Activated naive CD8-positive, alpha-beta T cell treated with anti-CD3 and anti-CD28 coated beads, Interleukin-2, amount 10 ng/mL, durations not matched to agents 7 days and 5 days (primary cell): ENCODE results near the gene PPP2R5D. TPM values are rescaled to one million over a fixed set of nuclear protein-coding genes. Genes with fewer than 3 reads are reported as not detected.
"Not testable (repeated sequence)": the region's sequence is repeated elsewhere in the genome, so short reads cannot be mapped to it uniquely, and the experiment has no call there.

ENCODE experiments used
- ATAC-seq: fragments of 150-1000 bp; cut with Tn5 transposase; one replicate; pipeline ENCODE4 v1.10.0; 2021; ENCODE audit warnings: low read depth, moderate library complexity
- POLR2A ChIA-PET: fragments of 350-600 bp; sonication (Branson Sonifier 250); formaldehyde crosslinking; loops from one replicate; lab custom pipeline; 2021; ENCODE audit warnings: antibody characterized with exemption; lab: Charles Lee
- DNase-seq: peaks from one replicate; pipeline ENCODE4 v3.0.0; 2021
- H3K27ac Mint-ChIP-seq: one replicate; pipeline ENCODE4 v1.8.0; 2022; ENCODE audit warnings: mild to moderate bottlenecking, mixed read lengths
- H3K27me3 Mint-ChIP-seq: one replicate; pipeline ENCODE4 v1.8.0; 2022; ENCODE audit warnings: mild to moderate bottlenecking, moderate library complexity, mixed read lengths
- H3K36me3 Mint-ChIP-seq: one replicate; pipeline ENCODE4 v1.8.0; 2021; ENCODE audit warnings: mild to moderate bottlenecking, mixed read lengths
- H3K4me1 Mint-ChIP-seq: one replicate; pipeline ENCODE4 v1.8.0; 2021; ENCODE audit warnings: mixed read lengths
- H3K4me3 Mint-ChIP-seq: one replicate; pipeline ENCODE4 v1.8.0; 2022; ENCODE audit warnings: mild to moderate bottlenecking, moderate library complexity, mixed read lengths
- H3K9me3 Mint-ChIP-seq: one replicate; pipeline ENCODE4 v1.8.0; 2021; ENCODE audit warnings: mixed read lengths
- total RNA-seq, 2 experiments: library from RNA; stranded (reverse); gene quantifications; one replicate each; pipeline ENCODE4 v1.2.3, GENCODE V29; 2021

PPP2R5D gene
- total RNA-seq = 10 to 100 TPM; 54.7 to 58.8 TPM

DNA sequence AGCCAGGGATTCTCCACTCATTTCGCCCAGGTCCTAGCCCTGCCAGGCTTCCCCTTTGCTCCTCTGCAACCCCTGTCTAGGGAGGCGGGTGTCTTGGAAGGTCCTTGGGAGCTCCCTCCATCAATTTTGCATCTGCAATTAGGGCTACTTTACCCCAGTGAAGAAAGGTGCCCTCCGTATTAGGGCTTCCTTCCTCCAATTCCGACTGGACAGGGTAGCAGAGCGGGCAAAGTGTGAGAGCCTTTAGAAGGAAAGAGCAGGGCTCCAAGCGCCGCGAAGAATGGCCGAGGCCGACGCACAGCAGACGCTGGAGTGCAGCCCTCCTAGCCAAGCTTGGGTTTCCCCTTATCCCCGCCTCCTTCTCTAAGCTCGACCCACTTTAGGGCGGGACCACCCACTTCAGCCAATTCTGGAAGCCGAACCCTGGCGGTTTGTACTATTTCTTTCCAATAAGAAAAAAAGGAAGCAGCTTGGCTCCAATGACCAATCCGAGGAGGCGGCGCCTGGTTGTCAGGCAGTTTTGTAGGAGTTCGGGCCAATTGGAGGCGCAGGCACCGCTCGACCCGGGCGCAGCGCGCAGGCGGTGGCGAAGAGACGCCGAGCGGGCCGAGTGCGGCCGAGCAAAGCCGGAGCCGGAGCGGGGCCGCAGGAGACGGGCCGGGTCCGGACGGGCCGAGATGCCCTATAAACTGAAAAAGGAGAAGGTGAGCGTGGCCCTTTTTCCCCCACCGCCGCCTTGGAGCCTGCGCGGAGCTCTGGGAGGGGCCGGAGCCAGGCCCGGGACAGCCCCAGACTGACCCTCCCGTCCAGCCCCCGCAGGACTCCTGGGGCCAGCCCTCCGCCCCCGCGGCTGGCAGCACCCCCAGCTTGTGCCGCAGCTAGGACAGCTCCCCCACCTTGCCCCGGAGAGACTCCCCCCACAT, at the start of gene PPP2R5D:
Gene PPP2R5D, plus strand, starts transcription at position 570 of the 923 bp plus-strand sequence. Its CDS starts 108 bp downstream, at position 678.
- H3K27me3 Mint-ChIP-seq = no peaks in the 10 kb centered on the region
- peak within 1 kb of the TSS; percentile 99 for H3K4me3 Mint-ChIP-seq
- H3K27ac Mint-ChIP-seq = peak within 1 kb of the TSS; percentile 92
- H3K36me3 Mint-ChIP-seq = peaks cover 9% of the 10 kb centered on the region
- DNase-seq = peak; percentile 91
- POLR2A ChIA-PET = interaction anchor here (0.7 to 3.7 kb wide), 32 partner anchors 9 to 1803 kb away, joined by 3 to 44 read pairs (median 4); partner anchors contain the start of genes CNPY3, CRIP3, CUL7 and KLC4
- peak; percentile 94 for ATAC-seq
- peaks cover 51% of the 10 kb centered on the region for H3K4me1 Mint-ChIP-seq
- no peaks in the 10 kb centered on the region for H3K9me3 Mint-ChIP-seq

DNA sequence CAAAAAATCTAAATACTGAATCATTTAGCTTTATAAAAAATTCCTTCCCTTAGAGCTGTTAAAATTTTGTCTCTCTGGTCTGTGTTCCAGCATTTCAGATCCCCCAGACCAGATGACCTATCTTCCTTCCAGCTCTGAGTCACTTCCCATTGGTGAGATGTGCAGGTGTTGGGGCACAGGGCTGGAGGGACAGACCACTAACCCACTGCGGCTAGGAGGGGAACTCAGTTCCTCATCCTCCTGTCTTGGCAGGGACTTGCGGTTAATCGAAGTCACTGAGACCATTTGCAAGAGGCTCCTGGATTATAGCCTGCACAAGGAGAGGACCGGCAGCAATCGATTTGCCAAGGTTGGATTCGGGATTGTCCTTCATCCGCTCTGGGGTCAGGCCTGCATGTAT, 49.0 kb upstream of the PPP2R5D start:
- POLR2A ChIA-PET = interaction anchor here (0.6 to 1.2 kb wide), 3 partner anchors 36 to 154 kb away, joined by 3 to 5 read pairs (median 4); partner anchors contain the start of genes BICRAL and PEX6
- no peak overlapping the region for H3K4me3 Mint-ChIP-seq
- DNase-seq (no peak), ATAC-seq (no peak)
- H3K27me3 Mint-ChIP-seq = no peaks in the 10 kb centered on the region
- H3K36me3 Mint-ChIP-seq = peaks cover 22% of the 10 kb centered on the region
- H3K4me1 Mint-ChIP-seq = peaks cover 32% of the 10 kb centered on the region
- no peak overlapping the region for H3K27ac Mint-ChIP-seq
- no peaks in the 10 kb centered on the region for H3K9me3 Mint-ChIP-seq

DNA sequence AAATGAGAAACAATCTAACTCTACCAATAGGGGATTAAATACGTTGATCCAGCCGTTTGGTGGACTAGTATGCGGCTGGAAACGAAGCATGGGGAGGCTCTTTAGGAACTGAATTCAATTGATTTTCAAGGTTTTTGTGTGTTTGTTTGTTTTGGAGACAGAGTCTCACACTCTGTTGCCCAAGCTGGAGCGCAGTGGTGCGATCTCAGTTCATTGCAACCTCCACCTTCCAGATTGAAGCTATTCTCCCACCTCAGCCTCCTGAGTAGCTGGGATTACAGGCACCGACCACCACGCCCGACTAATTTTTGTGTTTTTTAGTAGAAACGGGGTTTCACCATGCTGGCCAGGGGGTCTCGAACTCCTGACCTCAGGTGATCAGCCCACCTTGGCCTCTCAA, 48.0 kb upstream of the PPP2R5D start:
- DNase-seq (no peak), ATAC-seq (no peak)
- Mint-ChIP-seq H3K4me1 (peaks cover 29% of the 10 kb centered on the region), H3K9me3 (no peaks in the 10 kb centered on the region), H3K4me3 (no peak overlapping the region), H3K27ac (no peak overlapping the region), H3K36me3 (peaks cover 22% of the 10 kb centered on the region), H3K27me3 (no peaks in the 10 kb centered on the region)
- POLR2A ChIA-PET = interaction anchor here (0.6 kb wide), 1 partner anchor 58 kb away, joined by 4 read pairs; no protein-coding TSS in a partner anchor

DNA sequence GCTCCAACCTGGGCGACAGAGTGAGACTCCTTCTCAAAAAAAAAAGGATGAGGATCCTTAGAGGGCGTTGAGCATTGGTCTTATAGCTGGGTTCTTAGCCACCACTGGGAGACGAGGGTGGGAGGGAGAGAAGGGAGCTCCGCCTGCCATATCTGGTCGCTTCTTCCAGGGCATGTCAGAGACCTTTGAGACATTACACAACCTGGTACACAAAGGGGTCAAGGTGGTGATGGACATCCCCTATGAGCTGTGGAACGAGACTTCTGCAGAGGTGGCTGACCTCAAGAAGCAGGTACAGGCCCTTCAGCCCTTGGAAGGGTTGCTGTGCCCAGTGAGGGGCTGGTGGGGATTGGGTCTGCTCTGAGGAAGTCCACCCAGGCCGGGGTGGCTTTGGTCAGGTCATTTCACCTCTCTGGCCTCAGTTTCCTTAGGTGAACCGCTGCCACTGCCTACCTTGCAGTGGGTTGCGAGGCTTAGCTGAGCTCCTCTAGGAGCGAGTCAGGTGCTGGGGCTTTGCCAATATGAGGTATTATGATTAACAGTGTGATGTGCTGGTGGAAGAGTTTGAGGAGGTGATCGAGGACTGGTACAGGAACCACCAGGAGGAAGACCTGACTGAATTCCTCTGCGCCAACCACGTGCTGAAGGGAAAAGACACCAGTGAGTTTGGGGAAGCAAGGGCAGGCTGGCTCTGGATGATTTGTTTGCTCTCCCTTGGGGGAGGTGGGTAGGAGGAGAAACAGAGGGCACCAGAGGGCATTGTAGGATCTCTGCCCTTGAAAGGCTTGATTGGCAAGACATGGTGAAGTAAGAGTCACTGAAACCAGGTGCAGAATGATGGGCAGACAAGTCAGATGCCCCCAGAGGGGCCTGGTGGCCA, 46.6 kb upstream of the PPP2R5D start:
- Mint-ChIP-seq H3K36me3 (peaks cover 17% of the 10 kb centered on the region), H3K27me3 (no peaks in the 10 kb centered on the region), H3K9me3 (no peaks in the 10 kb centered on the region), H3K4me3 (no peak overlapping the region), H3K27ac (peak overlapping the region; percentile 68), H3K4me1 (peaks cover 17% of the 10 kb centered on the region)
- no peak for DNase-seq
- ATAC-seq = no peak
- POLR2A ChIA-PET = interaction anchor here (0.8 to 1.1 kb wide), 2 partner anchors 17 to 20 kb away, joined by 3 to 5 read pairs; no protein-coding TSS in a partner anchor

DNA sequence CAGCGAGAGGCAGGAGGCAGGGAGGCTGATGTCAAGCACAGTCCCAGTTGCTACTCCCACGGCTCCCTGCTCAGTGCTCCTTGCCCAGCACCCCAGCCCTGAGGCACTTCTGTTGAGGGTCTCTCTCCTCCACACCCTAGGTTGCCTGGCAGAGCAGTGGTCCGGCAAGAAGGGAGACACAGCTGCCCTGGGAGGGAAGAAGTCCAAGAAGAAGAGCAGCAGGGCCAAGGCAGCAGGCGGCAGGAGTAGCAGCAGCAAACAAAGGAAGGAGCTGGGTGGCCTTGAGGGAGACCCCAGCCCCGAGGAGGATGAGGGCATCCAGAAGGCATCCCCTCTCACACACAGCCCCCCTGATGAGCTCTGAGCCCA, 46.0 kb upstream of the PPP2R5D start:
- DNase-seq = no peak
- Mint-ChIP-seq H3K4me3 (no peak overlapping the region), H3K27ac (peak overlapping the region; percentile 68), H3K27me3 (no peaks in the 10 kb centered on the region), H3K4me1 (peaks cover 11% of the 10 kb centered on the region), H3K36me3 (peaks cover 15% of the 10 kb centered on the region), H3K9me3 (no peaks in the 10 kb centered on the region)
- ATAC-seq = no peak
- POLR2A ChIA-PET = interaction anchor here (1.1 kb wide), 1 partner anchor 19 kb away, joined by 3 read pairs; no protein-coding TSS in a partner anchor

DNA sequence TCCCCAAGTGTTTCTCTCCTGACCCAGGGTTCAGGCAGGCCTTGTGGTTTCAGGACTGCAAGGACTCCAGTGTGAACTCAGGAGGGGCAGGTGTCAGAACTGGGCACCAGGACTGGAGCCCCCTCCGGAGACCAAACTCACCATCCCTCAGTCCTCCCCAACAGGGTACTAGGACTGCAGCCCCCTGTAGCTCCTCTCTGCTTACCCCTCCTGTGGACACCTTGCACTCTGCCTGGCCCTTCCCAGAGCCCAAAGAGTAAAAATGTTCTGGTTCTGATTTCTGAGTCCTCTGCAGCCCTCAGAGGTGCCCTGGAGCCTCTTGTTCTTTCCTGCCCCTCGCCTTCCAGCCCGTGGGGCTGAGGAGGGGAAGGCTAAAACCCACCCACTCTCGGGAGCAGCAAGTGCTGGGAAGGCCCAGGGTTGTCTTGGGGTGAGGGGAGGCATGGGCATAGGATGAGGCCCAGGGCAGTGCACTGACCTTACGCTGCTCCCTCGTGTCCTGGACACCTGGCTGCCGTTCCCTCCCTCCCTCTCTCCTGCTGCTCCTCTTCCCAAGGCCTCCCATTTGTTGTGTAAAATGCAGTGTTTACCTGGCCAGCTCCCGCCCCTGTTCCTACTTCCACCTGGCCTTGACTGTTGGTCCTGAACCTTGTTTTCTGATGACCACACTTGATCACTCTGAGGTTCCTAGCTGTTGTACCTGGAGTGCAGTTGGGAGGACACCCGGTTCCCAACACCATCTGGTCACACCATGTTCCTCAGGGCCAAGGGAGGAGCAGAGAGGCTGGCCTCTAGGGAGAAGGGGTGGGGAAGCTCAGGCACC, 45.2 kb upstream of the PPP2R5D start:
- H3K4me1 Mint-ChIP-seq = peaks cover 9% of the 10 kb centered on the region
- DNase-seq = no peak
- H3K9me3 Mint-ChIP-seq = no peaks in the 10 kb centered on the region
- no peak overlapping the region for H3K27ac Mint-ChIP-seq
- H3K36me3 Mint-ChIP-seq = peaks cover 14% of the 10 kb centered on the region
- POLR2A ChIA-PET = interaction anchor here (1.1 kb wide), 1 partner anchor 19 kb away, joined by 3 read pairs; no protein-coding TSS in a partner anchor
- ATAC-seq = no peak
- H3K27me3 Mint-ChIP-seq = no peaks in the 10 kb centered on the region
- no peak overlapping the region for H3K4me3 Mint-ChIP-seq

DNA sequence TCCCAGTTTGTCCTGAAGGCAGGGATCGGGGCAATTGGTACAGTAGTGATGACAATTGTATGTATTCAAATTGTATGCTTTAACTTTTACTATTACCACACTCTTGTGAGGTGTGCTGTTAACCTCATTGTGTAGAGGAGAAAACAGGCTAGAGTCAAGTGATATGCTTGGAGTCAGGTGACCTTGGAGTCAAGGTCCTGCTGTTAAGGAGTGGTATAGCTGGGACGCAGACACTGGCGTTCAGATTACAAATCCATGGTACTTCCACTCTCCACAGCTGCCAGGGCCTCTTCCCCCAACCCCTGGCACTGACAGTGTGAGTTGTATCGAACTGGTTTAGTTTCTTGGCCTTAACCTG, 44.6 kb upstream of the PPP2R5D start:
- no peaks in the 10 kb centered on the region for H3K9me3 Mint-ChIP-seq
- H3K36me3 Mint-ChIP-seq = peaks cover 14% of the 10 kb centered on the region
- DNase-seq (no peak), ATAC-seq (no peak)
- no peak overlapping the region for H3K4me3 Mint-ChIP-seq
- H3K4me1 Mint-ChIP-seq = peaks cover 6% of the 10 kb centered on the region
- no peaks in the 10 kb centered on the region for H3K27me3 Mint-ChIP-seq
- H3K27ac Mint-ChIP-seq = no peak overlapping the region
- POLR2A ChIA-PET = no interaction called here

DNA sequence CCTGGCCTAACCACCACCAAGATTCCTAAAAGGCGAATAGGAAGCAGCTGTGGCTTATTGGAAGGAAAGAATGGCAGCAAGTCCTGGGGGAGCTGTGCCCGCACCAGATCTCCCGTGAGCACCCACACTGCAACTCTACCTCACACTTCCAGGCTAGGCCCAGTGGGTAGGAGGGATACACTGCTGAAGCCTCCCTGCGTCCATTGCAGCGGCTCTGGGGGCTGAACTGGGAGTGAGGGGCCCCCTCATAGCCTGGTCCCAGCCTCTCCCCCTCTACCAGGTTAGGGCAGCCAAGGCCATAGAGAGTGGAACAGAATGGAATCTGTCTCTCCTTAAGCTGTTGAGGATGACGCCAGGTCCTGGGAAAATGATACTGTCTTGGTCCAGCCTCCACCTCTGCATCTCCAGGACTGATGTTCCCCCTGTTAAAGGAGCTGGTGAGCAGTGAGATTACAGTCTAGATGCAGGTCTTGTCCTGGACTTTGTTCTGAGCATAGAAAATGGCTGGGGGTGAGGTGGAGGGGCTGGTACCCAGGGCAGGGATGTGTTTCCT, 43.8 kb upstream of the PPP2R5D start:
- POLR2A ChIA-PET = interaction anchor here (0.6 to 1.0 kb wide), 4 partner anchors 11 to 99 kb away, joined by 3 to 4 read pairs (median 4); partner anchors contain the start of genes CNPY3, PEX6 and PPP2R5D
- peaks cover 11% of the 10 kb centered on the region for H3K36me3 Mint-ChIP-seq
- no peaks in the 10 kb centered on the region for H3K9me3 Mint-ChIP-seq
- ATAC-seq = no peak
- H3K4me3 Mint-ChIP-seq = no peak overlapping the region
- H3K27ac Mint-ChIP-seq = no peak overlapping the region
- H3K4me1 Mint-ChIP-seq = peaks cover 5% of the 10 kb centered on the region
- H3K27me3 Mint-ChIP-seq = no peaks in the 10 kb centered on the region
- no peak for DNase-seq

DNA sequence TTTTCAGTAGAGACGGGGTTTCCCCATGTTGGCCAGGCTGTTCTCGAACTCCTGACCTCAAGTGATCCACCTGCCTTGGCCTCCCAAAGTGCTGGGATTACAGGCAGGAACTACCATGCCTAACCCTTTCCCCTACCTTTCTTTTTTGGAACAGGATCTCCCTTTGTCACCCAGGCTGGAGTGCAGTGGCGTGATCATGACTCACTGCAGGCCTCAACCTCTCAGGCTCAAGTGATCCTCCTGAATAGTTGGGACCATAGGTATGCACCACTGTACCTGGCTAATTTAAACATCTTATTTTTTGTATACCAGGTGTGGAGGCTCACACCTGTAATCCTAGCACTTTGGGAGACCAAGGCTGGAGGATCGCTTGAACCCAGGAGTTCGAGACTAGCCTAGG, 43.0 kb upstream of the PPP2R5D start:
- not testable (repeated sequence) for DNase-seq, ATAC-seq, H3K4me3 Mint-ChIP-seq, H3K27me3 Mint-ChIP-seq, H3K9me3 Mint-ChIP-seq, H3K27ac Mint-ChIP-seq, H3K4me1 Mint-ChIP-seq
- POLR2A ChIA-PET = interaction anchor here (1.0 kb wide), 1 partner anchor 43 kb away, joined by 4 read pairs; the partner anchor contains the start of gene PPP2R5D
- H3K36me3 Mint-ChIP-seq = peaks cover 13% of the 10 kb centered on the region

DNA sequence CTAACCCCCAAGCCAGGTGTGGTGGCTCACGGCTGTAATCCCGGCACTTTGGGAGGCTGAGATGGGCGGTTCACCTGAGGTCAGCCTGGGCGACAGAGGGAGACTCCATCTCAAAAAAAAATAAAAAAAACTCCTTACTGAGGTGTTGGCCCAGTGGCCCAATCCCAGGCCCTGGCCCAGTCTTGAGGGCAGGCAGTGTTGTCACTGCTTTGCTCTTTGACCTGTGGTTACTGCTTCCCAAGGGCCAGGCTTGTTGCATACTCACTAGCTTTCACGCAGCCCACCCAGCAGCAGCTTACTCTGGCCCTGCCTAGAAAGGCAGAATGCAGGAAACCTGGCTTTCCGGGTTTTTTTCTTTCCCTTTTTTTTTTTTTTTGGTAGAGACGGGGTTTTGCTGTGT, 41.9 kb upstream of the PPP2R5D start:
- Mint-ChIP-seq H3K4me1 (peaks cover 4% of the 10 kb centered on the region), H3K27ac (no peak overlapping the region), H3K9me3 (no peaks in the 10 kb centered on the region), H3K36me3 (peaks cover 13% of the 10 kb centered on the region), H3K4me3 (no peak overlapping the region), H3K27me3 (no peaks in the 10 kb centered on the region)
- POLR2A ChIA-PET = no interaction called here
- DNase-seq (no peak), ATAC-seq (no peak)

DNA sequence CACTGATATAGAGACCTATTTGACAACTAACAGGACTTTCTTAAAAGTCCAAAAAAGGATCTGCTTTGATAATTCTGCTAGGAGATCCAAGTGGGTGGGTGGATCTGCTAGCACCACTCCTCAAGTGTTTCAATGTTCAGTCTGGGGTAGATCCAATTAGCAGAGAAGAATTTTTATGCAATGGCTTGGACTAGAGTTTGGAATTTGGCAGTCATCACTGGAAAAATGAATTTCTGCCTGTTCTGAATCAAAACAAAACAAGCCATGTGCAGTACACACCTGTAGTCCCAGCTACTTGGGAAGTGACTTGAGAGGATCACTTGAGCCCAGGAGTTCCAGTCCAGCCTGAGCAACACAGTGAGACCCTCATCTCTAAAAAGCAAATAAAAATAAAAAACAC, 36.4 kb upstream of the PPP2R5D start:
- no peak overlapping the region for H3K4me3 Mint-ChIP-seq
- H3K4me1 Mint-ChIP-seq = no peaks in the 10 kb centered on the region
- no peak overlapping the region for H3K27ac Mint-ChIP-seq
- POLR2A ChIA-PET = no interaction called here
- DNase-seq = no peak
- no peaks in the 10 kb centered on the region for H3K27me3 Mint-ChIP-seq
- peaks cover 3% of the 10 kb centered on the region for H3K36me3 Mint-ChIP-seq
- no peak for ATAC-seq
- H3K9me3 Mint-ChIP-seq = no peaks in the 10 kb centered on the region

DNA sequence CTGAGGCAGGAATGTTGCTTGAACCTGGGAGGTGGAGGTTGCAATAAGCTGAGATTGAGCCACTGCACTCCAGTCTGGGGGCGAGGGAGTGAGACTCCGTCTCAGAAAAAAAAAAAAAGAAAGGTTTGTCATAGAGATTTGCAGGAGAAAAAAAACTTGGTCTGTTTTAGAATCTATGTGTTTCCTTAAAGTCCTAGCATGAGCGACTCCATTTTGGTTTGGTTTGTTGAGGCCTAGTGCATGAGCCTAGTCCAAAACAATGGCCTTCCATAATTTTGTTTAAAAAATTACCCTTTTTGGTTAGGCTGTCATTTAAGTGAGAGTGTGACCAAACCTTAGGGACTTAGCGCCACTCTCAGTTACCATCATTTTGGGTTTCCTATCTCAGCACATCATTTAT, 32.0 kb upstream of the PPP2R5D start:
- Mint-ChIP-seq H3K36me3 (no peaks in the 10 kb centered on the region), H3K27ac (no peak overlapping the region), H3K4me1 (no peaks in the 10 kb centered on the region), H3K4me3 (no peak overlapping the region), H3K27me3 (no peaks in the 10 kb centered on the region), H3K9me3 (no peaks in the 10 kb centered on the region)
- POLR2A ChIA-PET = no interaction called here
- no peak for ATAC-seq
- no peak for DNase-seq
